GM18909 (cell line): ENCODE results near the gene DKK3.
A peak's percentile ranks its signal among the peaks of the same experiment; 100 is the strongest.

Source experiments
- ATAC-seq: cut with Tn5 transposase; IDR thresholded peaks from one replicate; pipeline ENCODE4 v1.9.1; 2021; ENCODE audit warnings: mild to moderate bottlenecking; ENCODE audit not compliant: unreplicated experiment, poor library complexity

The DKK3 gene

DNA sequence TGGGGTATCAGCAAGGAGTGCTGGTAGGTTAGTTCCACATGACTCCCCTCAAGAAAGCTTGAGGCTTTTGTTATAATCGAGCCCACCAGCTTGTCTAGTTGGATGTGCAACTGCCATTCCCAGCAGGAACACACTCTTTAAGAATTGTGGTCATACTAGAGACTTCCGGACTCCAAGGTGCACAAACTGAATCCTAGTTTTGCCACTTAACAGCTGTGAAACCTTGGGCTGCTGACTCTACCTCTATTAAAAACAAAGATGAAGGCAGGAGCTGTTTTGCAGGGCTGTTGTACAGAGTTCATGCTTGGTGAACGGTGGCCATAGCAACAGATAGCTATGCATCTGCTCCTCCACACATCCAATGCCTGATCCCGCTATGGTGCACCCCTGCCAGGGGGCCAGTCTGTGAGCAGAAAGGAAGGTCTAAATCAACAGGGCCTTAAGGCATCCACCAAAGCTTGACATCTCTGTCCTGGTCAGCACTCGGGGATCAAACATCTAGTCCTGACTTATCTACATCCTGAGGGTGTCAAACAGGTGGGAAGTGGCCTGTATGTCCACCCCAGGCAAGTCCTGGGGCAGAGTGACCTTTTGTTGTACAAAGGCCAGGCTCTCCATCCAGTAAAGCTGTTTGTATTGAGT lies 36.4 kb downstream of the DKK3 start:
- ATAC-seq, result no peak

DNA sequence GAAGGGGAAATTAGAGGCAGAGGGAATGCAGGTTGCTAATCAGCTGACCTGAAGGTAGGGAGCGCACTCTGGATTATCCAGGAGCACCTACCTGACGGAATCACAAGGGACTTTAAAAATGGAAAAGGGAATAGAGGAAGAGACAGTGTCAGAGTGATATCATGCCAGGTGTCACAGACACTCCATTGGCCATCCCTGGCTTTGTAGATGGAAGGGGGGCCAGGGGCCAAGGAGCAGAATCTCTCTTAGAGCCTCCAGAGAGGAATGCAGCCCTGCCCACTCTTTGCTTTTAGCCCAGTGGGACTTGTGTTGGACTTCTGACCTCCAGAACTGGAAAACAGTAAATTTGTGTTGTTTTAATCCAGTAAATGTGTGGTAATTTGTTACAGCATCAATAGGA lies 37.9 kb downstream of the DKK3 start:
- no peak for ATAC-seq

GRCh38 chr11:11969380-11970215 lies 38.8 kb downstream of the DKK3 start:
- no peak for ATAC-seq

DNA sequence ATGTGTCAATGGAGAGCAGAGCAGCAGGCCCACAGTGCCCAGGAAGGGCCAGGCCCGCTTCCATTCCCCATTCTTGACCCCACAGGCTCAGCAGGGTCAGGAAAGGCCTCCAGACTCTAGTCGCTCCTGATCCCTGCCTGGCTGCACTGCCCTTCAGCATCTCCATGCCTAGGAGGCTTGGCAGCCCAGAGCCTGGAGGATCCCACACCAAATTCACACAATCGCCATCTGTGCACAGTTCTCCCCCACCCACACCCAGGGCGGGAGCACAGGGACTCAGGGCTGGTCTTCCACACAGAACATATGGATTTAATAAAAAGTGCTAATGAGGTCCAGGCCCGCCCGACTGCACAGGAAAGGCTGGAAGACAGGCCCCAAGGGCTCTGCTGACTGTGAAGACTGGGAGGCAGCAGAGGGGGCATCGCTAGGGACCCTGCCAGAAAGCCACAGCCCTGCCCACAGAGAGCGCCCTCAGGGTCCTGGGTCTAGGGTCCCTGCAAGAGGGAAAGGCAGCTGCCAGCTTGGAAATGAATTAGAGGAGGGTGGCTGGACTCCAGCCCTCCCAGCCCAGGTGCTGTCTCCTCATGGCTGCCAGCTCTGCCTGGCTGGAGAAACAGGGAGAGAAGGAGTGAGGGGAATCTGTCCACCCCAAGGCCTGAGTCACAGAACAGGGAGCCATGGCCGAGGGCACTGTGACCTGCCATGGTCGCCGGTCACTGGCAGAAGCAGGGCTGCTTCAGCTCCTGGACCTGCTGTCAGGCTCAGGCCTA lies 39.7 kb downstream of the DKK3 start:
- ATAC-seq, result no peak

GRCh38 chr11:11967669-11968510 lies 40.5 kb downstream of the DKK3 start:
- ATAC-seq, result no peak

DNA sequence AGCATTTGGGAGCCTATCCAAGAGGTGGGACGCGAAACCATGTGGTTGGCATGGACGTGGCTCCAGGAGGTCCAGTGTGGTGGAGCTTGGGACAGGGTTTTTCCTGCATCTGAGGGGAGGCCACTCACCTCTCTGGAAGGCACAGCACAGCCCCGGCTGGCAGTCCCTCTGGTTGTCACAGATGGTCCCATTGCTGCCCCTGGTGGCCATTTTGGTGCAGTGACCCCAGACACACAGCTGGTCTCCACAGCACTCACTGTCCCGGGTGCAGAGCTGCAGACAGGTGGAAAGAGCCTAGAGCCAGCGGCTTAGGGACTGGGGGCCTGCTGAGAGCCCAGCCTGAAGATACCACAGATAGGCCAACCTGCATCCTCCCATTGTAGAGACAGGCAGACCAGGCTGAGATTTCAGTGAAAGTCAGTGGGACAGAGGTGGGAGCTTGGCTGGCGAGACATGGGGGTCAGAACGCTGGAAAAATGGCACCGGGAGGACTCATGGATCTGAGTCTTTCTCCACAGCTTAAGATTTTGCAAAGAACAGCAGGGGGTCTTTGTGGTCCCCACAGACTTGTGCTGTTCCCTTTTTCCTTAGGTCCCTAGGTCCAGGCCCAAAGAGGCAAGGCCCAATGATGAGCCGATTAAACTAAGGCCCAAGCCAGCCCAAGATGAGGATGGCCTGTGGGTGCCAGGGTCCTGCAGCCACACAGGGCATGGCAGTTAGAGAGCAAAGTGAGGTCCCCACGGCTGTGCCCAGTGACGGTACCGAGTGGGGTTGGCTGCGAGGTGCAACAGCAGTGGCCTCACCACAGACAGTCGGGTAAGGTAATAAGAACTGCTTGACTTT lies 41.4 kb downstream of the DKK3 start:
- ATAC-seq, result peak; percentile 97

GRCh38 chr11:11966354-11966741 lies 42.1 kb downstream of the DKK3 start:
- no peak for ATAC-seq

- no peak for ATAC-seq
These were observed 42.6 kb downstream of the DKK3 start for GRCh38 chr11:11965656-11966353.

- no peak for ATAC-seq
These were observed 43.2 kb downstream of the DKK3 start for GRCh38 chr11:11965192-11965591.

DNA sequence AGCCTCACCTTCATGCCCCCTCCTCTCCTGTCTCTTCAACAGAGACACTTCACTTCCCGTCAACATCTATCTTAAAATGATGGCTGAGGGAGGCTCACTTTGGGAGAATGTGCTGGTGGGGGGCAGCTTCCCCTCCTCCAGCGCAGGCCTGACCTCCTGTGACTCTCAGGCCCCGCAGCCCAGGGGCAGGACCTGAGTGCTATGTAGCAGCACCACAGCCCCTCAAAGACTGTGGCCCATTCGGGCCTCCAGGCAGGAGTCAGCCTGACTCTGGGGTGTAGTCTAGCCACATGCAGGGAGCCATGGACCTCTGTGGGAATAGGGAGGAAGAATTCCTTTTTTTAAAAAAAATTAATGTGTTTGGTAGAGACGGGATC lies 43.7 kb downstream of the DKK3 start:
- no peak for ATAC-seq

GRCh38 chr11:11963842-11964773 lies 44.3 kb downstream of the DKK3 start:
- ATAC-seq, result no peak

GRCh38 chr11:11963067-11963466 lies 45.4 kb downstream of the DKK3 start:
- ATAC-seq, result no peak

DNA sequence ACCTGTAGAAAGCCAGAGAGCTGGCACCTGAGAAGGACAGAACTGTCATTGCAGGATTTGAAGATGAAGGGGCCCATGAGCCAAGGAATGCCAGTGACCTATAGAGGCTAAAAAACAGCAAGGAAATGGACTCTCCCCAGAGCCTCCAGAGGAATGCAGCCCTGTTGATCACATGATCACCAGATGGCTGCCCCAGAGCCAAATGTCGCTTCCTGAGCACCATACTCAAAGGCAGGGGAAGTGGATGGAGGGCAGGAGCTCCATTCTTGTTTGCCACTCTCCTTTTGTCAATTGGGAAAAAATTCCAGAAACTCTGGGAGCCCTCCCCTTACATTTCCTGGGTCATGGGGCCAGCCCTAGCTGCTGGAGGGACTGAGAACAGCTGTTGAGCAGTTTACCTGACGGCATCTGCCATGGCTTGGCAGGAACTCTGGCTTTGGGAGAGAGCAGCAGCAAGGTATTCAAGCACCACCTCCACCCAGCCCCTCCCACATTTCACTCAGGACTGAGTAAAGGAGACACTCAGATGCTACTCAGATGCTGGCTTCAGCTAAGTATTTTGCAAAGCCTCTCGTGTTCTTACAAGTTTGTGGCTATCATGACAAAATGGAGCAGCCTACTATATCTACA lies 46.9 kb downstream of the DKK3 start:
- no peak for ATAC-seq

GRCh38 chr11:11960687-11961086 lies 47.7 kb downstream of the DKK3 start:
- ATAC-seq, result no peak

DNA sequence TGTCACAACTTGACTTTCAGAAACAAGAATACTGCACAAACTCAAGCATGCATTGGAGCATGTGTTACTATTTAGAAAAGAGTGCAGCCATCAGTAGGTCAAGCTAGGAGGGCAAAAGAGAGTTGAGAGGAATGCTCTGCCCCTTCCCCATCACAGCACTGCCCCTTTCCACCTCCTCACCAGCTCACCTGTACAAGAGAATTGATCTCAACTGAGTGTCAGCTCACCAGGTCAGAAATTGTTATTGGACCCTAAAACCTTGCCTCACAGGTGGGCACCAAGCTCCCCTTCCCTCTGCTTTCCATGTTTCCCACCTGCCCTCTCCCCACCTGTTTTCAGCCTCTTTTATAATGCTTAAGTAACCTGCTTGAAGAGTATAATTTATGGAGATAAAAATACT lies 48.8 kb downstream of the DKK3 start:
- ATAC-seq, result no peak

GRCh38 chr11:11958403-11959231 lies 49.8 kb downstream of the DKK3 start:
- ATAC-seq, result no peak

DNA sequence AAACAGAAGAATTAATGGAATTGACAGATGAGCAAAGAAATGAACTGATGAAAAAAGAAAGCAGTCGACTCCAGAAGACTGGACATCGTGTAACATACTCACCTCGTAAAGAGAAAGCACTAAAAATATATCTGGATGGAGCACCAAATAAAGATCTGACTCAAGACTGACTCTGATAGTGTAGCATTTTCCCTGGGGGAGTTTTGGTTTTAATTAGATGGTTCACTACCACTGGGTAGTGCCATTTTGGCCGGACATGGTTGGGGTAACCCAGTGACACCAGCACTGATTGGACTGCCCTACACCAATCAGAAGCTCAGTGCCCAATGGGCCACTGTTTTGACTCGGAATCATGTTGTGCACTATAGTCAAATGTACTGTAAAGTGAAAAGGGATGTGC lies 52.4 kb downstream of the DKK3 start:
- no peak for ATAC-seq
